Nephron progenitor cell (in vitro differentiated cells): Measurements from ENCODE around the gene PPP1R14B.

Experiments used
- DNase-seq: peaks from one replicate; pipeline ENCODE4 v3.0.0; 2021
- H3K27ac Mint-ChIP-seq: 2 replicates; pipeline ENCODE4 v1.8.0; 2021; ENCODE audit warnings: mild to moderate bottlenecking, moderate library complexity, mixed read lengths
- H3K27me3 Mint-ChIP-seq: 2 replicates; pipeline ENCODE4 v1.8.0; 2021; ENCODE audit warnings: mild to moderate bottlenecking, low read depth, mixed read lengths; ENCODE audit not compliant: poor library complexity
- H3K36me3 Mint-ChIP-seq: 2 replicates; pipeline ENCODE4 v1.8.0; 2021; ENCODE audit warnings: low read depth, mixed read lengths
- H3K4me1 Mint-ChIP-seq: 2 replicates; pipeline ENCODE4 v1.8.0; 2021; ENCODE audit warnings: mixed read lengths
- H3K4me3 Mint-ChIP-seq: 2 replicates; pipeline ENCODE4 v1.8.0; 2021; ENCODE audit warnings: mild to moderate bottlenecking, moderate library complexity, mixed read lengths
- H3K9me3 Mint-ChIP-seq: 2 replicates; pipeline ENCODE4 v1.8.0; 2021; ENCODE audit warnings: mild to moderate bottlenecking, moderate library complexity, mixed read lengths
- TF ChIP-seq, protein P1 (sequence below): fragments of 200-600 bp; sonication (generic); IDR thresholded peaks from 2 replicates; pipeline ENCODE4 v1.5.0; 2021; ENCODE audit warnings: antibody characterized with exemption

The PPP1R14B gene

DNA sequence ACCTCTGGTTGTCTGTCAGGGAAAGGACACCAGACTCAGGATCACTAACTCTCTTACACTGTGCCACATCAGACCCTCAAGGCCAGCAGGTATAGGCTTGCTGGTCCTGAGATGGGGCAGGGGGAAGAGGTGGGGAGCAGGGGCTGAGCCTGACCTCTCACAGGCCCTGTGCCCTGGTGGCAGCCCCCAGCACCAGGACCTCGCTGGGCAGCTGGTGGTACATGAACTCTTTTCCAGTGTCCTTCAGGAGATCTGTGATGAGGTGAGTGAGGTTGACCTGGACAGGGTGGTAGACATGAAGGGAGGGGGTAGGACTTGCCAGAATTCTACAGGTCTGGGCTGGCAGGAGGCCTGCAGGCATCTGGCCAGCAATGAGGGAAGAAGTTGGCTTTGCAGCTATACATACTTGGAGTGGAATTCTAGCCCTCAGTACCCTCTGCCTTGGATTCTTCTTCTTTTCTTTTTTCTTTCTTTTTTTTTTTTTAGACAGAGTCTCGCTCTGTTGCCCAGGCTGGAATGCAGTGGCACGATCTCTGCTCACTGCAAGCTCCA is 19.3 kb downstream of the PPP1R14B start:
- peaks cover 53% of the 10 kb centered on the region for H3K4me1 Mint-ChIP-seq
- no peaks in the 10 kb centered on the region for H3K36me3 Mint-ChIP-seq
- no peak overlapping the region for H3K27ac Mint-ChIP-seq
- H3K4me3 Mint-ChIP-seq, result peak overlapping the region; percentile 86
- TF ChIP-seq, protein P1, sequence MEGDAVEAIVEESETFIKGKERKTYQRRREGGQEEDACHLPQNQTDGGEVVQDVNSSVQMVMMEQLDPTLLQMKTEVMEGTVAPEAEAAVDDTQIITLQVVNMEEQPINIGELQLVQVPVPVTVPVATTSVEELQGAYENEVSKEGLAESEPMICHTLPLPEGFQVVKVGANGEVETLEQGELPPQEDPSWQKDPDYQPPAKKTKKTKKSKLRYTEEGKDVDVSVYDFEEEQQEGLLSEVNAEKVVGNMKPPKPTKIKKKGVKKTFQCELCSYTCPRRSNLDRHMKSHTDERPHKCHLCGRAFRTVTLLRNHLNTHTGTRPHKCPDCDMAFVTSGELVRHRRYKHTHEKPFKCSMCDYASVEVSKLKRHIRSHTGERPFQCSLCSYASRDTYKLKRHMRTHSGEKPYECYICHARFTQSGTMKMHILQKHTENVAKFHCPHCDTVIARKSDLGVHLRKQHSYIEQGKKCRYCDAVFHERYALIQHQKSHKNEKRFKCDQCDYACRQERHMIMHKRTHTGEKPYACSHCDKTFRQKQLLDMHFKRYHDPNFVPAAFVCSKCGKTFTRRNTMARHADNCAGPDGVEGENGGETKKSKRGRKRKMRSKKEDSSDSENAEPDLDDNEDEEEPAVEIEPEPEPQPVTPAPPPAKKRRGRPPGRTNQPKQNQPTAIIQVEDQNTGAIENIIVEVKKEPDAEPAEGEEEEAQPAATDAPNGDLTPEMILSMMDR, result no peak
- peaks cover 5% of the 10 kb centered on the region for H3K27me3 Mint-ChIP-seq
- DNase-seq, result no peak
- H3K9me3 Mint-ChIP-seq, result no peaks in the 10 kb centered on the region

DNA sequence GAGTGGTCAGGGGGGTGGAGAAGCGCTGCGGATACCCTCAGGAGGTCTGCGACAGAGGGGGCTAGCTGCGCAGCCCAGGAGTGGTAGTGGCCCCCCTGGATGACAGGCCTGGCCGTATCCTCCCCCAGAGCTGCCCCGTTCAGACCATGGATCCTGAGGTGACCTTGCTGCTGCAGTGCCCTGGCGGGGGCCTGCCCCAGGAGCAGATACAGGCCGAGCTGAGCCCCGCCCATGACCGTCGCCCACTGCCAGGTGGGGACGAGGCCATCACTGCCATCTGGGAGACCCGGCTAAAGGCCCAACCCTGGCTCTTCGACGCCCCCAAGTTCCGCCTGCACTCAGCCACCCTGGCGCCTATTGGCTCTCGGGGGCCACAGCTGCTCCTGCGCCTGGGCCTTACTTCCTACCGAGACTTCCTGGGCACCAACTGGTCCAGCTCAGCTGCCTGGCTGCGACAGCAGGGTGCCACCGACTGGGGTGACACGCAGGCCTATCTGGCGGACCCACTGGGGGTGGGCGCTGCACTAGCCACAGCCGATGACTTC is 20.2 kb downstream of the PPP1R14B start:
- no peak for DNase-seq
- Mint-ChIP-seq H3K9me3 (no peaks in the 10 kb centered on the region), H3K4me3 (peak overlapping the region; percentile 86), H3K4me1 (peaks cover 44% of the 10 kb centered on the region), H3K36me3 (no peaks in the 10 kb centered on the region), H3K27ac (no peak overlapping the region), H3K27me3 (no peaks in the 10 kb centered on the region)
- TF ChIP-seq, protein P1, result no peak

DNA sequence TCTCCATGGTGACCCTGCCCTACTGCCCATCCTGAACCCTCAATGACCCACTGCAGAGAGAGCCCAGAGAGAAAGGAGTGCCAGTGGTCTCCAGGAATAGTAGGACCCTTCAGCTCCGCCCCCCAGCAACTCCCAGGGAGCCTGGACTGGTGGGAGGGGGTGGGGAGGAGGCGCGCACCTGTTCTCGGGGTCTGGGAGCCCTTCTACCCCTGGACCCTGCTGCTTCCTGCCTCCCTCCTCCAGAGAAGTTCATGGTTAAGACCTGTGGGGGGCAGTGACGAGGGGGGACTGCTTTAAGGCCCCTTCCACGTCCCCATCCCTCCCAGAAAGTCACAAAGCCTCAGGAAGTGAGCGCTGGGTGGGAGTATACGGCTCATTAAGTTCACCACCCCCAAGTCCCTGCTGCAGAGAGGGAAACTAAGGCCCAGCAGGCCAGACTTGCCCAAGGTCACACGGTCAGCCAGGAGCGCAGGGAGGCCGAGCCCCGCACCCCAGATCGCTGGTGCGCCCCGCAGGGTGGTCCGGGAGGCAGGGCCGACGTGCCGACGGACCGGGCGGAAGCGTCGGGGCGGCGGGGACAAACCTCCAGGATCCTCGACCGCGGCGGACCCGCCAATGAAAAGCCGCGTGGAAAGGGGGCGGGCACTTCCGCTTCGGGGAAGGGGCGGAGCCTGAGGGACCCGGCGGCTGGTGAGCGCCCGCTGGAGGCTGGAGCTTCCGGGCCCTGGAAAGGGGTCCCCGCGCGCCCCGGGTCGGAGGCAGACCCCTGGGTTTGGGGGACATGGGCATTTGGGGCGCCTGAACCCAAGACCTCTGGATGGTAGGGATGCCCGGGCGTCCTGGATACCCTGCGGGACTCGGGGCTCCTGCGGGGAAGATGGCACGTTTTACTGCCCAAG is 20.9 kb downstream of the PPP1R14B start, which contains the start of the genes NUDT22 and TRPT1:
NUDT22 (plus strand) TSS at position 667 of the 899 bp plus-strand sequence. CDS start 379 bp downstream, outside the sequence.
TRPT1 (minus strand) TSS at position 579 of the 899 bp plus-strand sequence; CDS start at position 253, 326 bp downstream.
- TF ChIP-seq, protein P1, result peak; percentile 18
- peak within 1 kb of the TSS; percentile 86 for H3K4me3 Mint-ChIP-seq
- H3K27ac Mint-ChIP-seq, result peak within 1 kb of the TSS; percentile 93
- no peaks in the 10 kb centered on the region for H3K27me3 Mint-ChIP-seq
- H3K9me3 Mint-ChIP-seq, result no peaks in the 10 kb centered on the region
- no peaks in the 10 kb centered on the region for H3K36me3 Mint-ChIP-seq
- DNase-seq, result peak; percentile 96
- H3K4me1 Mint-ChIP-seq, result peaks cover 39% of the 10 kb centered on the region

DNA sequence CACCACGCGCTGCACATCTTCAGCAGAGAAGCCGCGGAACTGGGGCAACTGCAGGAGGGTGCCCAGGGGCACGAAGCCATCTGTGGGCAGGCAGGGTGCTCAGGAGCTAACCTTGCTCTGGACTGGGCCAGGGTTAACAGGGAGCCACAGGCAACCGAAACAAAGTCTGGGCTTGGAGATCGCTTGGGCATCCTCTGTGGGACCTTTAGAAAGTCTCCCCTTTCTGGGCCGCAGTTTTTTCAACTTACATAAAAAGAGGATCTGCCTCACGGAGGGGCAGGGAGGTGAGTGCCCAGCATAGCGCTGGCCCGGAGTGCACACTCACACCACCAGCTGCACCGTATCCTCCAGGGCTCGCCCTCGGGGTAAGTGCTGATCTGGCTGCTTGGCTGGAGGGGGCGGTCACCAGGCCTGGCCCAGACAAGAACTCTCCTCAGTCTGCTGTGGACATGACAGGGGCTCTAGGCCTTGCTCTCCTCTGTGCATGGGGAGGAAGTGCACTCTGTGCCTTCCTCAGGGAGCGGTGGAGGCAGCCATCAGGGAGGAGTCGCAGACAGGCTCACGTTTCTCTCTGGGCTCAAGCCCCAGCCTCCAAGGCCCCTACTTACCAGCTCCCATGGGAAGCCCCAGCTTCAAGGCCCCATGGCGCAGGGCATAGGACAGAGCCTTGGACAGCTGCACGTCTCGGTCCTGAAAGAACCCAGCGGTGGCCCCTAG is 21.7 kb downstream of the PPP1R14B start:
- Mint-ChIP-seq H3K4me1 (peaks cover 37% of the 10 kb centered on the region), H3K36me3 (no peaks in the 10 kb centered on the region), H3K27me3 (no peaks in the 10 kb centered on the region), H3K27ac (peak overlapping the region; percentile 93), H3K4me3 (peak overlapping the region; percentile 86), H3K9me3 (no peaks in the 10 kb centered on the region)
- TF ChIP-seq, protein P1, result no peak
- no peak for DNase-seq

DNA sequence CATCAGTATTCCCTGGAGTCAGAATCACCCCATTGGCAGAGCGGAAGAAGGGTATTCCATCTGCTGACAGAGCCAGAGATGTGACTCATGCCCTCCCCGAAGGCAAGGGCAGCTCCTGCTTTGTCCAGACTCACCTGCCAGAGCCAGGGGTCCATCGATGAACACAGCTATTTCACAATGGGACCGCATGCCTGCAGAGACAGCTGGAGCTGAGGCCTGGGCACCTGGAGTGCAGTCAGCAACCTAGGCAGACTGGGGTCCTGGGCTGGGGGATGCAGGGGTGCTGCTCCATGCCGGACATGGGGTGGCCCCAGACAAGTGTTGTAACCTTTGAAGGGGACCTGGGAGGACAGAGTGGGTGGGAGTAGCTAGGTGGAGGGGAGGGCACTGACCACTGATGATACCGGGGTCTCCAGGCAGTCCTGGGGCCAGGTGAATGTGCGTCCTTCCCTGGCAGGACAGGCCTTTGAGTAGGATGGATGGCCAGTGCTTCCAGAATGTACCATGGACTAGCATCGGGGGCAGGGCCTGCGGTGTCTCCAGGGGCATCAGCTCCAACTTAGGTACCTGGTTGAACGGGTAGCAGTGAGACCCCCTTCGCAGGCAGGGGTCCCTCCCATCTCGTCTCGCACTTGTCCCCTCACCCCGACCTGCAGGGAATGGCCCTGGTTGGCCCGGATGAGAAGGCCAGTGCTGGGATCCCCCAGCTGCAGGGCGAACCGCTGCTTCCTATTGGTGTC is 22.4 kb downstream of the PPP1R14B start:
- Mint-ChIP-seq H3K27ac (peak overlapping the region; percentile 51), H3K9me3 (no peaks in the 10 kb centered on the region), H3K4me3 (peak overlapping the region; percentile 86), H3K4me1 (peaks cover 29% of the 10 kb centered on the region), H3K27me3 (no peaks in the 10 kb centered on the region), H3K36me3 (no peaks in the 10 kb centered on the region)
- TF ChIP-seq, protein P1, result no peak
- DNase-seq, result no peak
